HFFc6 (cell line): ENCODE data around the gene CERK. TPM values are rescaled to one million over a fixed set of nuclear protein-coding genes. Genes with fewer than 3 reads are reported as not detected.

Experiments
- DNase-seq: peaks from one replicate; pipeline ENCODE4 v3.0.0-alpha.2; 2018
- H3K27ac Mint-ChIP-seq: 2 replicates; pipeline ENCODE4 v1.8.0; 2020; ENCODE audit warnings: mild to moderate bottlenecking, mixed read lengths
- H3K27me3 Mint-ChIP-seq: 2 replicates; pipeline ENCODE4 v1.8.0; 2021; ENCODE audit warnings: mild to moderate bottlenecking, moderate library complexity, mixed read lengths; ENCODE audit not compliant: insufficient read depth
- H3K36me3 Mint-ChIP-seq: 2 replicates; pipeline ENCODE4 v1.8.0; 2021; ENCODE audit warnings: low read depth, mixed read lengths
- H3K4me1 Mint-ChIP-seq: 2 replicates; pipeline ENCODE4 v1.8.0; 2020; ENCODE audit warnings: low read depth, mixed read lengths
- H3K4me3 Mint-ChIP-seq: 2 replicates; pipeline ENCODE4 v1.8.0; 2020; ENCODE audit warnings: mild to moderate bottlenecking, moderate library complexity, mixed read lengths
- H3K9me3 Mint-ChIP-seq: 2 replicates; pipeline ENCODE4 v1.8.0; 2020; ENCODE audit warnings: mild to moderate bottlenecking, mixed read lengths
- total RNA-seq, 6 experiments: library from RNA; stranded (reverse); fragmentation: NEBNext Ultra II Directional; extraction: Animal tissue kit (Norgen Biotek cat#: 25700); gene quantifications; 2 replicates in 1 of 6; 3 replicates in 5 of 6; pipeline ENCODE4 v1.2.3, GENCODE V29; 2021
- TF ChIP-seq, protein P1 (sequence below): fragments of 200-600 bp; sonication (generic); IDR thresholded peaks from 2 replicates; pipeline ENCODE4 v1.5.0; 2021; ENCODE audit warnings: antibody characterized with exemption, mild to moderate bottlenecking

Gene CERK
- total RNA-seq, 6 experiments from 2014 or later, result 49.1 to 54.8 (median 52.0) TPM

DNA sequence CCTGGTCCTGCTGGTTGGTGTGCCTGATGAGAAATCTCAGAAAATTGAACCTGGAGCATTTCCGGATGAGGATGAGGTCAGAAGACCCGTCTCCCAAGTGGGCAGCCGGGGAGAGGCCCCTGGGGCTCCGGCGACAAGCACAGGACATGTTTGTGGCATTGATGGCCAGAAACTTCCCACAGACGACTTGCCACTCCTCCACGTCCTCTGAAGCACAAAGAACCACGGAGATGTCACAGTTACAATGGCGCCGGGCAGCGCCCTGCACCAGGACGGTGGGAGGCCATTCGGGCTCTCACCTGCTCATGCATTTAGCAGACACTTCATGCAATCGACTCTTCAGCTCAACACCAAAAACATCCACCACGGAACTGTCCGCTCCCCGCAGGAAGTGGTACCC lies 46.5 kb downstream of the CERK start:
- peaks cover 6% of the 10 kb centered on the region for H3K27me3 Mint-ChIP-seq
- DNase-seq, result no peak
- no peak overlapping the region for H3K27ac Mint-ChIP-seq
- H3K4me3 Mint-ChIP-seq, result no peak overlapping the region
- H3K9me3 Mint-ChIP-seq, result no peaks in the 10 kb centered on the region
- H3K4me1 Mint-ChIP-seq, result no peaks in the 10 kb centered on the region
- H3K36me3 Mint-ChIP-seq, result peaks cover 18% of the 10 kb centered on the region
- TF ChIP-seq, protein P1, sequence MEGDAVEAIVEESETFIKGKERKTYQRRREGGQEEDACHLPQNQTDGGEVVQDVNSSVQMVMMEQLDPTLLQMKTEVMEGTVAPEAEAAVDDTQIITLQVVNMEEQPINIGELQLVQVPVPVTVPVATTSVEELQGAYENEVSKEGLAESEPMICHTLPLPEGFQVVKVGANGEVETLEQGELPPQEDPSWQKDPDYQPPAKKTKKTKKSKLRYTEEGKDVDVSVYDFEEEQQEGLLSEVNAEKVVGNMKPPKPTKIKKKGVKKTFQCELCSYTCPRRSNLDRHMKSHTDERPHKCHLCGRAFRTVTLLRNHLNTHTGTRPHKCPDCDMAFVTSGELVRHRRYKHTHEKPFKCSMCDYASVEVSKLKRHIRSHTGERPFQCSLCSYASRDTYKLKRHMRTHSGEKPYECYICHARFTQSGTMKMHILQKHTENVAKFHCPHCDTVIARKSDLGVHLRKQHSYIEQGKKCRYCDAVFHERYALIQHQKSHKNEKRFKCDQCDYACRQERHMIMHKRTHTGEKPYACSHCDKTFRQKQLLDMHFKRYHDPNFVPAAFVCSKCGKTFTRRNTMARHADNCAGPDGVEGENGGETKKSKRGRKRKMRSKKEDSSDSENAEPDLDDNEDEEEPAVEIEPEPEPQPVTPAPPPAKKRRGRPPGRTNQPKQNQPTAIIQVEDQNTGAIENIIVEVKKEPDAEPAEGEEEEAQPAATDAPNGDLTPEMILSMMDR, result no peak

DNA sequence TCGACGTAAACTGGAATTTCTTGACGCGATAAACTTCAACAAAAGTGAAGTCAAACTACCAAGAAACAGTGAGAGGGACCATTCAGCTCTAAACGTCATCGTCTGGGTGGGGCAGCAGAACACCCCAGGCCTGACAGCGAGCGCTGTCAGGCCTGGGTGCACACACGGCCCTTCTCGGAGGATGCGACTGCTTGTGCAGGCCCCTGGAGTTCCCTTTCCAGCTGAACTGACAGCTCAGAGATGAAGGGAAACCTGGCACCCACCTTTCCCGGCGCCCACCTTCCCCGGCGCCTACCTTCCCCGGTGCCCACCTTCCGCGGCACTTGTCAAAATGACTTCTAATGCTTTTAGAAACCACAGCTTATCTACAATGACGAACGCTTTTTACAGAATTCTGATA lies 47.9 kb downstream of the CERK start:
- Mint-ChIP-seq H3K9me3 (no peaks in the 10 kb centered on the region), H3K36me3 (peaks cover 23% of the 10 kb centered on the region)
- DNase-seq, result no peak

DNA sequence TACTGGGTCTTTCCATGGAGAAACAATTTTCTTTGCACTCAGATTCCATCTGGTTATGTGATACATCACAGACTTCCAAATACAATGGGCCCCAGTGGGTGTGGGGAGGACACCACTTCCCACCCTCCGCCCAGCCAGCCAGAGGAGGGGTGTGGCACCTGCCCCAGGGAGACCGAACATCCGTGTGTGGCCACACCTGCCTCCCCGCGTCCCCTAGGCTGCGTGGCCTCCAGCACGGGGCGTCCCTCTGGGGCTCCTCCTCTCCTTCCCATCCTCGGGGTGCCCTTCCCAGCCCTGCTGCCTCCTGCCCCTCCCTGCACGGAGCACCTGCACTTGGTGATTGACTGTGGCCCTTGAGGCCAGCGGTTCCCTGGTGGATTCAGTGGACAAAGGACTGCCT lies 49.1 kb downstream of the CERK start:
- no peaks in the 10 kb centered on the region for H3K4me1 Mint-ChIP-seq
- no peak overlapping the region for H3K27ac Mint-ChIP-seq
- peaks cover 23% of the 10 kb centered on the region for H3K36me3 Mint-ChIP-seq
- TF ChIP-seq, protein P1, result no peak
- no peaks in the 10 kb centered on the region for H3K9me3 Mint-ChIP-seq
- H3K27me3 Mint-ChIP-seq, result peaks cover 5% of the 10 kb centered on the region
- no peak for DNase-seq
- no peak overlapping the region for H3K4me3 Mint-ChIP-seq

More for the DNA sequence above, 47.9 kb downstream of the CERK start:
- Mint-ChIP-seq H3K4me1 (no peaks in the 10 kb centered on the region), H3K27me3 (peaks cover 6% of the 10 kb centered on the region), H3K4me3 (no peak overlapping the region), H3K27ac (no peak overlapping the region)
- TF ChIP-seq, protein P1, result no peak

DNA sequence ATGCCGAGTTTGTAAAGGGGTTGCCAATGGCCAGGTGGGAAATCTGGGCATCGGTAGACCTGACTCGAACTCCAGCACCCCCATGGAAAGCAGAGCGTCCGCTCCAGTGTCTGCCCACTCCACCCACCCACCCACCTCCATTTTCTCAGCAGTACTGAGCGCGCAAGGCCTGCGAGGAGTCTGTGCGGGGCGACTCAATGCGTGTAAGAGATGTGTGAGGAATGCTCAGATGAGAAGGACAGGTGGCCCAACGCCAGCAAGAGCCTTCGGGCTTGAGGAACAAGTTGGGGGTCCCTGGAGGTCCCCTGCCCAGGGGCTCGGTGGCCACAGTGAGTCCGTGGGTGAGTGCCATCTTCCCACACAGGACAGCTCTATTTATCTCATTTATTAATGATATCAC lies 50.6 kb downstream of the CERK start:
- no peak for DNase-seq
- Mint-ChIP-seq H3K27me3 (peaks cover 5% of the 10 kb centered on the region), H3K9me3 (no peaks in the 10 kb centered on the region), H3K27ac (no peak overlapping the region), H3K4me3 (no peak overlapping the region), H3K4me1 (no peaks in the 10 kb centered on the region), H3K36me3 (peaks cover 23% of the 10 kb centered on the region)
- TF ChIP-seq, protein P1, result no peak

DNA sequence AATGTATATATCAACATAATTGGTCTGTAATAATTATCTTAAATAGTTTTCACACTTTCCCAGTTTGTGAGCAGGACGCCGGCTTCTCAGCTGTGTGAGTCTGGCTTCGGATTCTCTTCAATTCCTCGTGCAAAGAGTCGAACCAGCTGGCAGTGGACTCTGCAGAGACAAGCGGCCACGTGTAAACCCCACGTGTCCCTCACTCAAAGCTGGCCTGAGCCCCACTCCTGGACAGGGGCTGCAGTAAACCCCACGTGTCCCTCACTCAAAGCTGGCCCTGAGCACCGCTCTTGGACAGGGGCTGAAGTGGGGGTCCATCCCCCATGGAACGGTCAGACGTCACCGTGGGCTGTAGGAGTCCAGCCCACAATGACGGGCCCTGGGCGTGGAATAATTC lies 51.0 kb downstream of the CERK start:
- peaks cover 5% of the 10 kb centered on the region for H3K27me3 Mint-ChIP-seq
- H3K4me1 Mint-ChIP-seq, result no peaks in the 10 kb centered on the region

More for the DNA sequence above, 51.0 kb downstream of the CERK start:
- TF ChIP-seq, protein P1, result no peak
- no peak for DNase-seq
- no peak overlapping the region for H3K4me3 Mint-ChIP-seq
- peaks cover 23% of the 10 kb centered on the region for H3K36me3 Mint-ChIP-seq
- no peaks in the 10 kb centered on the region for H3K9me3 Mint-ChIP-seq
- no peak overlapping the region for H3K27ac Mint-ChIP-seq
